PC-3 (cell line): ENCODE measurements around the gene DLGAP3. TPM values are rescaled to one million over a fixed set of nuclear protein-coding genes. Genes with fewer than 3 reads are reported as not detected.

Source experiments
- ATAC-seq: fragments of 200-7000 bp; cut with Tn5 transposase; 2 replicates; pipeline ENCODE4 v1.9.1; 2020; ENCODE audit warnings: mild to moderate bottlenecking, moderate library complexity
- BruUV-seq: library from RNA; stranded (reverse); fragments of 400-500 nt; replicated peaks from 2 replicates; lab custom pipeline; 2021; lab: Mats Ljungman, UMichigan
- CTCF ChIA-PET: fragments of 300-600 bp; sonication (Branson Sonifier 250); formaldehyde crosslinking; loops from one replicate; lab custom pipeline; 2022; ENCODE audit warnings: antibody characterized with exemption; lab: Charles Lee
- POLR2A ChIA-PET: fragments of 300-600 bp; sonication (Branson Sonifier 250); formaldehyde crosslinking; loops from one replicate; lab custom pipeline; 2022; ENCODE audit warnings: antibody characterized with exemption; ENCODE audit not compliant: unreplicated experiment; lab: Charles Lee
- DNase-seq: peaks from one replicate; pipeline ENCODE4 v3.0.0-alpha.2; 2015
- H2AFZ ChIP-seq: fragments of 300-600 bp; sonication (generic); 2 replicates; pipeline ENCODE4 v1.6.0; 2016; ENCODE audit warnings: antibody characterized with exemption, low read length
- H3F3A ChIP-seq: fragments of 300-600 bp; sonication (generic); one replicate; pipeline ENCODE4 v1.6.0; 2017; ENCODE audit warnings: antibody characterized with exemption, low read length, control low read depth, mild to moderate bottlenecking; ENCODE audit not compliant: unreplicated experiment
- H3K27ac ChIP-seq: fragments of 300-600 bp; sonication (generic); 2 replicates; pipeline ENCODE4 v1.5.1; 2016; ENCODE audit warnings: mild to moderate bottlenecking, low read length
- H3K27me3 ChIP-seq: fragments of 300-600 bp; sonication (generic); 2 replicates; pipeline ENCODE4 v1.6.1; 2016; ENCODE audit warnings: low read length, mixed read lengths
- H3K36me3 ChIP-seq: fragments of 300-600 bp; sonication (generic); 2 replicates; pipeline ENCODE4 v1.6.1; 2016; ENCODE audit warnings: low read depth, mixed run types, low read length, mixed read lengths
- H3K4me1 ChIP-seq: fragments of 300-600 bp; sonication (generic); 2 replicates; pipeline ENCODE4 v1.5.1; 2016; ENCODE audit warnings: low read length; ENCODE audit not compliant: insufficient read depth
- H3K4me2 ChIP-seq: fragments of 300-600 bp; sonication (generic); 2 replicates; pipeline ENCODE4 v1.6.0; 2016; ENCODE audit warnings: low read length
- H3K4me3 ChIP-seq: fragments of 300-600 bp; sonication (generic); 2 replicates; pipeline ENCODE4 v1.5.1; 2016; ENCODE audit warnings: mild to moderate bottlenecking, low read length, mixed read lengths
- H3K79me2 ChIP-seq: fragments of 300-600 bp; sonication (generic); 2 replicates; pipeline ENCODE4 v1.6.1; 2017; ENCODE audit warnings: low read length, mixed read lengths
- H3K9ac ChIP-seq: fragments of 300-600 bp; sonication (generic); 2 replicates; pipeline ENCODE4 v1.6.0; 2016; ENCODE audit warnings: mild to moderate bottlenecking, low read length
- H3K9me2 ChIP-seq: fragments of 300-600 bp; sonication (generic); replicated peaks from 2 replicates; pipeline ENCODE4 v1.6.1; 2016; ENCODE audit warnings: mixed run types, low read length, mixed read lengths
- H3K9me3 ChIP-seq: fragments of 300-600 bp; sonication (generic); 2 replicates; pipeline ENCODE4 v1.6.1; 2016; ENCODE audit warnings: low read length, mixed read lengths
- H4K20me1 ChIP-seq: fragments of 300-600 bp; sonication (generic); 2 replicates; pipeline ENCODE4 v1.6.1; 2016; ENCODE audit warnings: low read length, mixed read lengths
- CTCF ChIP-seq: fragments of 300-600 bp; sonication (generic); conservative IDR thresholded peaks from 2 replicates; pipeline ENCODE4 v1.5.1; 2017; ENCODE audit warnings: antibody characterized with exemption, low read depth, mild to moderate bottlenecking, low read length
- EZH2 ChIP-seq: fragments of 300-600 bp; sonication (generic); IDR thresholded peaks from one replicate; pipeline ENCODE4 v1.6.1; 2017; ENCODE audit warnings: antibody characterized with exemption, mild to moderate bottlenecking, low read length; ENCODE audit not compliant: unreplicated experiment
- EZH2phosphoT487 ChIP-seq: fragments of 300-600 bp; sonication (generic); IDR thresholded peaks from 2 replicates; pipeline ENCODE4 v1.6.1; 2018; ENCODE audit warnings: mild to moderate bottlenecking, antibody characterized with exemption, low read length, borderline replicate concordance
- intact Hi-C: fragments of 100-400 bp; cut with micrococcal nuclease; formaldehyde crosslinking; loops from 2 replicates; pipeline ENCODE4 v1.9.0; 2023
- total RNA-seq: library from RNA; depleted of rRNA; stranded (reverse); fragments of >200 nt; gene quantifications from 2 replicates; pipeline ENCODE4 v1.2.3, GENCODE V29; 2014

DLGAP3 gene
- total RNA-seq, 1 experiment from 2014 or later = not detected

- Histone ChIP-seq H4K20me1 (no peaks in the 10 kb centered on the region), H3K9me2 (no peaks in the 10 kb centered on the region), H3K9ac (no peak overlapping the region), H3F3A (no peaks in the 10 kb centered on the region), H3K27me3 (peaks cover 26% of the 10 kb centered on the region), H3K79me2 (no peaks in the 10 kb centered on the region), H3K4me3 (no peak overlapping the region), H3K9me3 (no peaks in the 10 kb centered on the region), H2AFZ (no peak overlapping the region), H3K4me2 (no peak overlapping the region), H3K36me3 (no peaks in the 10 kb centered on the region), H3K4me1 (no peaks in the 10 kb centered on the region), H3K27ac (no peak overlapping the region)
- no TSS peak for BruUV-seq
- no peak for ATAC-seq
- DNase-seq = no peak
- CTCF ChIA-PET = interaction anchor here (0.6 kb wide), 1 partner anchor 1649 kb away, joined by 3 read pairs; no protein-coding TSS in a partner anchor
- POLR2A ChIA-PET = interaction anchor here (0.6 kb wide), 1 partner anchor 379 kb away, joined by 4 read pairs; no protein-coding TSS in a partner anchor
- intact Hi-C loops = no loop called here
- no peak for TF ChIP-seq CTCF
- TF ChIP-seq EZH2 = no peak
- TF ChIP-seq EZH2phosphoT487 = no peak
These were observed 43.8 kb downstream of the DLGAP3 start for GRCh38 chr1:34885405-34886247.

GRCh38 chr1:34884961-34885360 lies 44.5 kb downstream of the DLGAP3 start:
- Histone ChIP-seq H3K4me3 (no peak overlapping the region), H3K9me2 (no peaks in the 10 kb centered on the region), H2AFZ (no peak overlapping the region), H3K4me2 (no peak overlapping the region), H3K9ac (no peak overlapping the region), H3K79me2 (no peaks in the 10 kb centered on the region), H4K20me1 (no peaks in the 10 kb centered on the region), H3K9me3 (no peaks in the 10 kb centered on the region), H3K27me3 (peaks cover 24% of the 10 kb centered on the region; the same call in 1 of the 2 replicates), H3K4me1 (no peaks in the 10 kb centered on the region), H3F3A (no peaks in the 10 kb centered on the region), H3K27ac (no peak overlapping the region), H3K36me3 (no peaks in the 10 kb centered on the region)
- ChIA-PET POLR2A (interaction anchor here (0.6 kb wide), 1 partner anchor 380 kb away, joined by 4 read pairs; no protein-coding TSS in a partner anchor), CTCF (interaction anchor here (0.6 kb wide), 1 partner anchor 1650 kb away, joined by 3 read pairs; no protein-coding TSS in a partner anchor)
- no peak for ATAC-seq
- intact Hi-C loops = no loop called here
- no peak for DNase-seq
- TF ChIP-seq EZH2 = no peak
- TF ChIP-seq EZH2phosphoT487 = no peak
- peak; percentile 42; the same call in 1 of the 2 replicates for TF ChIP-seq CTCF
- no TSS peak for BruUV-seq

- Histone ChIP-seq H3K4me1 (no peaks in the 10 kb centered on the region), H3K27ac (no peak overlapping the region), H3K9ac (no peak overlapping the region), H3K4me3 (no peak overlapping the region), H3K79me2 (no peaks in the 10 kb centered on the region), H2AFZ (no peak overlapping the region), H3K9me2 (no peaks in the 10 kb centered on the region), H4K20me1 (no peaks in the 10 kb centered on the region), H3K4me2 (no peak overlapping the region), H3F3A (no peaks in the 10 kb centered on the region), H3K36me3 (no peaks in the 10 kb centered on the region), H3K9me3 (no peaks in the 10 kb centered on the region), H3K27me3 (peaks cover 22% of the 10 kb centered on the region; the same call in 1 of the 2 replicates)
- DNase-seq (no peak), ATAC-seq (no peak)
- CTCF ChIA-PET = no interaction called here
- BruUV-seq = no TSS peak
- intact Hi-C loops = no loop called here
- POLR2A ChIA-PET = no interaction called here
- TF ChIP-seq EZH2 = no peak
- no peak for TF ChIP-seq CTCF
- TF ChIP-seq EZH2phosphoT487 = no peak
These were observed 44.9 kb downstream of the DLGAP3 start for GRCh38 chr1:34884536-34884935.
